HEK293 (cell line): ENCODE results near the gene AGXT.

ENCODE experiments used
- CTCF ChIA-PET: fragments of 350-600 bp; formaldehyde crosslinking; extraction: SDS; loops from one replicate; lab custom pipeline; 2021; ENCODE audit warnings: antibody characterized with exemption; lab: Yijun Ruan, JAX
- POLR2A ChIA-PET: fragments of 300-600 bp; formaldehyde crosslinking; extraction: SDS; loops from one replicate; lab custom pipeline; 2020; ENCODE audit warnings: antibody characterized with exemption, inconsistent platforms; lab: Yijun Ruan, JAX
- H3K27ac ChIP-seq: fragments of 200-500 bp; sonication (Bioruptor generic); 2 replicates; pipeline ENCODE4 v1.5.1; 2014; ENCODE audit warnings: low read depth, low read length, control low read depth, inconsistent platforms; ENCODE audit errors: extremely low read depth
- H3K36me3 ChIP-seq, 2 experiments: fragments of 200-500 bp in 1 of 2; sonication (Bioruptor generic) in 1 of 2; 1 replicate in 1 of 2; 2 replicates in 1 of 2; pipeline ENCODE4 v1.5.1; 2014 to 2017; ENCODE audit warnings: inconsistent platforms in 2 of 2, low read length in 2 of 2; ENCODE audit not compliant: control insufficient read depth in 2 of 2, insufficient read depth in 1 of 2
- H3K4me1 ChIP-seq: fragments of 200-500 bp; sonication (Bioruptor generic); 2 replicates; pipeline ENCODE4 v1.5.1; 2014; ENCODE audit warnings: mild to moderate bottlenecking, low read length, inconsistent platforms; ENCODE audit not compliant: control insufficient read depth, insufficient read depth
- H3K4me3 ChIP-seq: 2 replicates; pipeline ENCODE4 v1.5.1; 2011; ENCODE audit warnings: low read depth, mild to moderate bottlenecking, control low read depth, low read length, moderate library complexity
- H3K9me3 ChIP-seq: fragments of 200-500 bp; sonication (Bioruptor generic); 2 replicates; pipeline ENCODE4 v1.5.1; 2014; ENCODE audit warnings: low read depth, low read length, inconsistent platforms; ENCODE audit not compliant: control insufficient read depth, insufficient read depth
- MZF1 ChIP-seq: fragments of 450-650 bp; formaldehyde crosslinking; IDR thresholded peaks from 2 replicates; pipeline ENCODE4 v1.5.1; 2017; ENCODE audit warnings: missing biosample characterization, missing genetic modification characterization, borderline replicate concordance
- SP3 ChIP-seq: fragments of 450-650 bp; formaldehyde crosslinking; IDR thresholded peaks from 2 replicates; pipeline ENCODE4 v1.5.1; 2016; ENCODE audit warnings: missing biosample characterization, missing genetic modification characterization
- ZIC2 ChIP-seq: fragments of 450-650 bp; formaldehyde crosslinking; IDR thresholded peaks from 2 replicates; pipeline ENCODE4 v1.5.1; 2016; ENCODE audit warnings: missing biosample characterization, missing genetic modification characterization
- ZNF223 ChIP-seq: fragments of 450-650 bp; formaldehyde crosslinking; IDR thresholded peaks from 2 replicates; pipeline ENCODE4 v1.5.1; 2016; ENCODE audit warnings: missing biosample characterization, missing genetic modification characterization
- ZNF24 ChIP-seq: fragments of 450-650 bp; formaldehyde crosslinking; IDR thresholded peaks from 2 replicates; pipeline ENCODE4 v1.5.1; 2016; ENCODE audit warnings: missing biosample characterization, missing genetic modification characterization
- ZNF292 ChIP-seq: fragments of 450-650 bp; formaldehyde crosslinking; IDR thresholded peaks from 2 replicates; pipeline ENCODE4 v1.5.1; 2016; ENCODE audit warnings: low read depth, missing biosample characterization, missing genetic modification characterization, borderline replicate concordance
- ZNF416 ChIP-seq: fragments of 450-650 bp; formaldehyde crosslinking; IDR thresholded peaks from 2 replicates; pipeline ENCODE4 v1.5.1; 2016; ENCODE audit warnings: missing biosample characterization, missing genetic modification characterization
- ZNF548 ChIP-seq: fragments of 450-650 bp; formaldehyde crosslinking; IDR thresholded peaks from 2 replicates; pipeline ENCODE4 v1.5.1; 2016; ENCODE audit warnings: missing biosample characterization, missing genetic modification characterization
- ZNF558 ChIP-seq: fragments of 450-650 bp; formaldehyde crosslinking; IDR thresholded peaks from 2 replicates; pipeline ENCODE4 v1.5.1; 2016; ENCODE audit warnings: missing biosample characterization, missing genetic modification characterization
- ZNF596 ChIP-seq: fragments of 450-650 bp; IDR thresholded peaks from 2 replicates; pipeline ENCODE4 v1.5.0; 2018; ENCODE audit warnings: missing biosample characterization, mild to moderate bottlenecking, missing genetic modification characterization, moderate library complexity
- ZNF624 ChIP-seq: fragments of 450-650 bp; formaldehyde crosslinking; IDR thresholded peaks from 2 replicates; pipeline ENCODE4 v1.5.1; 2017; ENCODE audit warnings: missing biosample characterization, missing genetic modification characterization
- ZSCAN16 ChIP-seq: fragments of 450-650 bp; formaldehyde crosslinking; IDR thresholded peaks from 2 replicates; pipeline ENCODE4 v1.5.1; 2016; ENCODE audit warnings: missing biosample characterization, missing genetic modification characterization
- TF ChIP-seq, protein P1 (sequence below): fragments of 450-650 bp; formaldehyde crosslinking; IDR thresholded peaks from 2 replicates; pipeline ENCODE4 v1.5.1; 2016; ENCODE audit warnings: missing biosample characterization, missing genetic modification characterization
- TF ChIP-seq, protein P2 (sequence below): fragments of 450-650 bp; formaldehyde crosslinking; IDR thresholded peaks from 2 replicates; pipeline ENCODE4 v1.5.1; 2016; ENCODE audit warnings: missing biosample characterization, missing genetic modification characterization, borderline replicate concordance
- TF ChIP-seq, protein P3 (sequence below): fragments of 450-650 bp; formaldehyde crosslinking; IDR thresholded peaks from 2 replicates; pipeline ENCODE4 v1.5.1; 2016; ENCODE audit warnings: missing biosample characterization, missing genetic modification characterization
- TF ChIP-seq, protein P4 (sequence below): fragments of 450-650 bp; formaldehyde crosslinking; IDR thresholded peaks from 2 replicates; pipeline ENCODE4 v1.5.1; 2016; ENCODE audit warnings: missing biosample characterization, missing genetic modification characterization
- TF ChIP-seq, protein P5 (sequence below): fragments of 450-650 bp; formaldehyde crosslinking; IDR thresholded peaks from 2 replicates; pipeline ENCODE4 v1.5.1; 2016; ENCODE audit warnings: missing biosample characterization, missing genetic modification characterization

Gene AGXT

DNA sequence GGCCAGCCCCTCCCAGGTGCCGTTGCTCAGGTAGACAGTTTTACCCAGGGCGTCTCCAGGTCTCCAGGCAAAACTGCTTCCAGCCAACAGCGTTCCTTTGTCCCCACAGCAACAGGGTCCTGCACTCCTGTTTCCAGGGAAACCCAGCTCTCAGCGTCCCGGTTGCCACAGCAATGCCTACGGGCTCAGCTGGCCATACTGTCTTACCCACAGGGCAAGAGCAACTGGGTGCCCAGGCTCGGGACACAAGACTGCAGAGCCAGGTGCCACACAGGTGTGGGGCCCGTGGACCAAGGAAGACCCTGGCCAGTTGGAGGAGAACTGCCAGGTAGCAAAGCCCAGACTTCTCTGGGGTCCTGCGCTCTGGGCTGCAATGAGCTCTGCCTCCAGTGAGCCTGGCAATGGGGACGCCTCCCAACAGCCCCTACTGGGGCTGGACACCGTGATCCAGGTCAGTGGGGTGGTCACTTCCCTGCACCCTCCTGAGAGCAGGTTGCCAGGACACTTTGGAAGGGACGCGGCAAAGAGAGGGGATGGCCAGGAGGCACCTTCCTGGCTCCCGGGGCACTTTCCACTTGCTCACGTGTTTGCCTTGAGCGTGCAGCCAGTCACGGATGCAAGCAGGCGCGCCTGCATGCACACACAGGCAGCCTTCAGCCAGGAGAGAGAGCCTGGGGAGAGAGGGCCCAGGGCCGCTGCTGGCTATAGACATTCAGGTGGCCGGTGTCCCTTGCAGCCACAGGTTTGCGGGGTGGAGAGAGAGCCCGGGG lies 37.7 kb downstream of the AGXT start, which contains the start of gene CROCC2:
TSS of gene CROCC2 (plus strand) at position 196 of the 770 bp plus-strand sequence. CDS start at position 374, 178 bp downstream.
- Histone ChIP-seq H3K4me3 (no peak within 1 kb of the TSS), H3K4me1 (no peaks in the 10 kb centered on the region; the same call in 1 of the 2 replicates), H3K36me3 (no peaks in the 10 kb centered on the region), H3K27ac (no peak within 1 kb of the TSS), H3K9me3 (no peaks in the 10 kb centered on the region)
- POLR2A ChIA-PET, result no interaction called here
- TF ChIP-seq ZNF416 (tag by site-specific recombination), result no peak
- TF ChIP-seq, protein P1, sequence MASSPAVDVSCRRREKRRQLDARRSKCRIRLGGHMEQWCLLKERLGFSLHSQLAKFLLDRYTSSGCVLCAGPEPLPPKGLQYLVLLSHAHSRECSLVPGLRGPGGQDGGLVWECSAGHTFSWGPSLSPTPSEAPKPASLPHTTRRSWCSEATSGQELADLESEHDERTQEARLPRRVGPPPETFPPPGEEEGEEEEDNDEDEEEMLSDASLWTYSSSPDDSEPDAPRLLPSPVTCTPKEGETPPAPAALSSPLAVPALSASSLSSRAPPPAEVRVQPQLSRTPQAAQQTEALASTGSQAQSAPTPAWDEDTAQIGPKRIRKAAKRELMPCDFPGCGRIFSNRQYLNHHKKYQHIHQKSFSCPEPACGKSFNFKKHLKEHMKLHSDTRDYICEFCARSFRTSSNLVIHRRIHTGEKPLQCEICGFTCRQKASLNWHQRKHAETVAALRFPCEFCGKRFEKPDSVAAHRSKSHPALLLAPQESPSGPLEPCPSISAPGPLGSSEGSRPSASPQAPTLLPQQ (tag by site-specific recombination), result no peak
- TF ChIP-seq ZNF624 (tag by site-specific recombination), result no peak
- no peak for TF ChIP-seq SP3 (tag by site-specific recombination)
- no peak for TF ChIP-seq ZSCAN16 (tag by site-specific recombination)
- TF ChIP-seq, protein P2, sequence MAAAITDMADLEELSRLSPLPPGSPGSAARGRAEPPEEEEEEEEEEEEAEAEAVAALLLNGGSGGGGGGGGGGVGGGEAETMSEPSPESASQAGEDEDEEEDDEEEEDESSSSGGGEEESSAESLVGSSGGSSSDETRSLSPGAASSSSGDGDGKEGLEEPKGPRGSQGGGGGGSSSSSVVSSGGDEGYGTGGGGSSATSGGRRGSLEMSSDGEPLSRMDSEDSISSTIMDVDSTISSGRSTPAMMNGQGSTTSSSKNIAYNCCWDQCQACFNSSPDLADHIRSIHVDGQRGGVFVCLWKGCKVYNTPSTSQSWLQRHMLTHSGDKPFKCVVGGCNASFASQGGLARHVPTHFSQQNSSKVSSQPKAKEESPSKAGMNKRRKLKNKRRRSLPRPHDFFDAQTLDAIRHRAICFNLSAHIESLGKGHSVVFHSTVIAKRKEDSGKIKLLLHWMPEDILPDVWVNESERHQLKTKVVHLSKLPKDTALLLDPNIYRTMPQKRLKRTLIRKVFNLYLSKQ, result no peak
- TF ChIP-seq ZNF223 (tag by site-specific recombination), result no peak
- TF ChIP-seq, protein P3, sequence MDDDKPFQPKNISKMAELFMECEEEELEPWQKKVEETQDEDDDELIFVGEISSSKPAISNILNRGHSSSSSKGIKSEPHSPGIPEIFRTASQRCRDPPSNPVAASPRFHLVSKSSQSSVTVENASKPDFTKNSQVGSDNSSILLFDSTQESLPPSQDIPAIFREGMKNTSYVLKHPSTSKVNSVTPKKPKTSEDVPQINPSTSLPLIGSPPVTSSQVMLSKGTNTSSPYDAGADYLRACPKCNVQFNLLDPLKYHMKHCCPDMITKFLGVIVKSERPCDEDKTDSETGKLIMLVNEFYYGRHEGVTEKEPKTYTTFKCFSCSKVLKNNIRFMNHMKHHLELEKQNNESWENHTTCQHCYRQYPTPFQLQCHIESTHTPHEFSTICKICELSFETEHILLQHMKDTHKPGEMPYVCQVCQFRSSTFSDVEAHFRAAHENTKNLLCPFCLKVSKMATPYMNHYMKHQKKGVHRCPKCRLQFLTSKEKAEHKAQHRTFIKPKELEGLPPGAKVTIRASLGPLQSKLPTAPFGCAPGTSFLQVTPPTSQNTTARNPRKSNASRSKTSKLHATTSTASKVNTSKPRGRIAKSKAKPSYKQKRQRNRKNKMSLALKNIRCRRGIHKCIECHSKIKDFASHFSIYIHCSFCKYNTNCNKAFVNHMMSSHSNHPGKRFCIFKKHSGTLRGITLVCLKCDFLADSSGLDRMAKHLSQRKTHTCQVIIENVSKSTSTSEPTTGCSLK, result no peak
- no peak for TF ChIP-seq ZNF548 (tag by site-specific recombination)
- TF ChIP-seq ZNF24 (tag by site-specific recombination), result no peak
- TF ChIP-seq ZNF596 (tag by site-specific recombination), result no peak
- TF ChIP-seq, protein P4, sequence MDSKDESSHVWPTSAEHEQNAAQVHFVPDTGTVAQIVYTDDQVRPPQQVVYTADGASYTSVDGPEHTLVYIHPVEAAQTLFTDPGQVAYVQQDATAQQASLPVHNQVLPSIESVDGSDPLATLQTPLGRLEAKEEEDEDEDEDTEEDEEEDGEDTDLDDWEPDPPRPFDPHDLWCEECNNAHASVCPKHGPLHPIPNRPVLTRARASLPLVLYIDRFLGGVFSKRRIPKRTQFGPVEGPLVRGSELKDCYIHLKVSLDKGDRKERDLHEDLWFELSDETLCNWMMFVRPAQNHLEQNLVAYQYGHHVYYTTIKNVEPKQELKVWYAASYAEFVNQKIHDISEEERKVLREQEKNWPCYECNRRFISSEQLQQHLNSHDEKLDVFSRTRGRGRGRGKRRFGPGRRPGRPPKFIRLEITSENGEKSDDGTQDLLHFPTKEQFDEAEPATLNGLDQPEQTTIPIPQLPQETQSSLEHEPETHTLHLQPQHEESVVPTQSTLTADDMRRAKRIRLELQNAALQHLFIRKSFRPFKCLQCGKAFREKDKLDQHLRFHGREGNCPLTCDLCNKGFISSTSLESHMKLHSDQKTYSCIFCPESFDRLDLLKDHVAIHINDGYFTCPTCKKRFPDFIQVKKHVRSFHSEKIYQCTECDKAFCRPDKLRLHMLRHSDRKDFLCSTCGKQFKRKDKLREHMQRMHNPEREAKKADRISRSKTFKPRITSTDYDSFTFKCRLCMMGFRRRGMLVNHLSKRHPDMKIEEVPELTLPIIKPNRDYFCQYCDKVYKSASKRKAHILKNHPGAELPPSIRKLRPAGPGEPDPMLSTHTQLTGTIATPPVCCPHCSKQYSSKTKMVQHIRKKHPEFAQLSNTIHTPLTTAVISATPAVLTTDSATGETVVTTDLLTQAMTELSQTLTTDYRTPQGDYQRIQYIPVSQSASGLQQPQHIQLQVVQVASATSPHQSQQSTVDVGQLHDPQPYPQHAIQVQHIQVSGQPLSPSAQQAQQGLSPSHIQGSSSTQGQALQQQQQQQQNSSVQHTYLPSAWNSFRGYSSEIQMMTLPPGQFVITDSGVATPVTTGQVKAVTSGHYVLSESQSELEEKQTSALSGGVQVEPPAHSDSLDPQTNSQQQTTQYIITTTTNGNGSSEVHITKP (tag by site-specific recombination), result no peak
- TF ChIP-seq ZNF292, result no peak
- TF ChIP-seq ZIC2 (tag by site-specific recombination), result no peak
- TF ChIP-seq, protein P5, sequence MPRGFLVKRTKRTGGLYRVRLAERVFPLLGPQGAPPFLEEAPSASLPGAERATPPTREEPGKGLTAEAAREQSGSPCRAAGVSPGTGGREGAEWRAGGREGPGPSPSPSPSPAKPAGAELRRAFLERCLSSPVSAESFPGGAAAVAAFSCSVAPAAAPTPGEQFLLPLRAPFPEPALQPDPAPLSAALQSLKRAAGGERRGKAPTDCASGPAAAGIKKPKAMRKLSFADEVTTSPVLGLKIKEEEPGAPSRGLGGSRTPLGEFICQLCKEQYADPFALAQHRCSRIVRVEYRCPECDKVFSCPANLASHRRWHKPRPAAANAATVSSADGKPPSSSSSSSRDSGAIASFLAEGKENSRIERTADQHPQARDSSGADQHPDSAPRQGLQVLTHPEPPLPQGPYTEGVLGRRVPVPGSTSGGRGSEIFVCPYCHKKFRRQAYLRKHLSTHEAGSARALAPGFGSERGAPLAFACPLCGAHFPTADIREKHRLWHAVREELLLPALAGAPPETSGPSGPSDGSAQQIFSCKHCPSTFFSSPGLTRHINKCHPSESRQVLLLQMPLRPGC (tag by site-specific recombination), result no peak
- no peak for TF ChIP-seq ZNF558 (tag by site-specific recombination)
- TF ChIP-seq MZF1 (tag by site-specific recombination), result no peak
- CTCF ChIA-PET, result interaction anchor here (1.0 kb wide), 1 partner anchor 8 kb away, joined by 6 read pairs; no protein-coding TSS in a partner anchor
